Heart right ventricle (tissue), 16 donors: ENCODE measurements around the gene TPSD1. TPM values are rescaled to one million over a fixed set of nuclear protein-coding genes. Genes with fewer than 3 reads are reported as not detected.

Experiments used
- ATAC-seq, 8 donors: fragments of 200-7000 bp; cut with Tn5 transposase; one replicate each; pipeline ENCODE4 v1.9.1; 2020; ENCODE audit warnings: mild to moderate bottlenecking in 8 of 8, moderate library complexity in 8 of 8, moderate number of reproducible peaks in 1 of 8
- DNase-seq, 2 donors: peaks; one replicate each; pipeline ENCODE4 v3.0.0-alpha.2; 2020
- H3K27ac ChIP-seq, 10 donors: fragments of 200-600 bp; sonication (generic) in 2 of 10; one replicate each; pipeline versions ENCODE4 v1.5.0 to v1.8.0; 2020 to 2022; ENCODE audit warnings: mild to moderate bottlenecking in 3 of 10
- H3K27me3 ChIP-seq, 7 donors: fragments of 200-600 bp; one replicate each; pipeline ENCODE4 v1.8.0; 2021 to 2022; ENCODE audit warnings: mild to moderate bottlenecking in 2 of 7
- H3K36me3 ChIP-seq, 9 donors: fragments of 200-600 bp; sonication (generic) in 1 of 9; one replicate each; pipeline versions ENCODE4 v1.5.0 to v1.8.0; 2020 to 2022; ENCODE audit warnings: mild to moderate bottlenecking in 2 of 9
- H3K4me1 ChIP-seq, 9 donors: fragments of 200-600 bp; sonication (generic) in 1 of 9; one replicate each; pipeline versions ENCODE4 v1.5.0 to v1.8.0; 2020 to 2022; ENCODE audit warnings: mild to moderate bottlenecking in 4 of 9
- H3K4me3 ChIP-seq, 10 donors: fragments of 200-600 bp; sonication (generic) in 2 of 10; one replicate each; pipeline versions ENCODE4 v1.5.0 to v1.8.0; 2020 to 2022; ENCODE audit warnings: mild to moderate bottlenecking in 7 of 10, moderate library complexity in 2 of 10
- H3K9me3 ChIP-seq, 11 donors: fragments of 200-600 bp in 10 of 11; sonication (generic) in 2 of 11; one replicate each; pipeline versions ENCODE4 v1.5.0 to v1.8.0; 2013 to 2022; ENCODE audit warnings: mild to moderate bottlenecking in 2 of 11, control low read depth in 1 of 11, moderate library complexity in 1 of 11
- WGBS, 2 donors: extraction: QIAGEN DNeasy Blood & Tissue Kit; methylation state at CpG; one replicate each; pipeline ENCODE4 v1.1.7; 2013; ENCODE audit warnings: inconsistent platforms in 1 of 2; 5-methylcytosine and 5-hydroxymethylcytosine counted together
- intact Hi-C, 10 donors: fragments of 100-400 bp; cut with DNase I; formaldehyde crosslinking; loops; one replicate each; pipeline versions ENCODE4 v1.11.1 to v1.14.2; 2022
- polyA plus RNA-seq, 2 donors: library from polyadenylated mRNA; stranded (reverse); fragments of 200-250 nt; gene quantifications; one replicate each; pipeline ENCODE4 v1.2.3, GENCODE V29; 2013
- total RNA-seq, 10 donors: library from RNA; stranded (reverse); fragmentation: NEBNext Ultra II Directional in 3 of 10; extraction: Animal tissue kit (Norgen Biotek cat#: 25700) in 3 of 10; gene quantifications; one replicate each; pipeline versions ENCODE4 v1.2.1 to v1.2.4, GENCODE V29; 2021 to 2023
- TF ChIP-seq, protein P1 (sequence below), 9 donors: fragments of 200-600 bp; sonication (generic) in 2 of 9; IDR thresholded peaks; one replicate each; pipeline versions ENCODE4 v1.5.0 to v1.8.0; 2021 to 2022; ENCODE audit warnings: antibody characterized with exemption in 9 of 9, mild to moderate bottlenecking in 5 of 9, moderate library complexity in 1 of 9
- donor health status: Arrhythmogenic right ventricular cardiomyopathy.
- donor health status: ischemic (EF 13 %, LVEDD 7.1; RV severe dilation, severe dysfunction).
- donor health status: healthy with polysubstance abuse.
- donor health status: DM: no; HTN: yes; CAD: no.
- donor health status: DM: no; HTN: no; CAD: no.
- donor health status: ischemic (EF 25% LVEDD 6.9; RV normal size, moderate dysfunction).
- donor health status: ischemic (EF 25% LVEDD 5.7; RV mildly dilated, moderate dysfunction).
- donor health status: healthy.
- donor health status: DM: yes; HTN: yes; CAD: no.
- donor health status: Ischemic cardiomyopathy.
- donor health status: ischemic (EF 35%, LVEDD 5.7; RV mildly dilated, moderate dysfunction).
- donor health status: nonischemic (EF 11% LVEDD 7.7; RV severe dilation, severe dysfunction).
- donor health status: DM: yes; HTN: yes; CAD: no.
- donor health status: PGD.
- donor health status: ischemic (EF 29% LVEDD 5.4; RV normal size, mild dysfunction).
- donor health status: nonischemic (EF 23%, LVEDD 6.1; RV moderate dilation, normal function).

Gene TPSD1
- total and polyA plus RNA-seq, 12 donors, result 0.12 to 0.51 (median 0.33) TPM; not detected in 7

DNA sequence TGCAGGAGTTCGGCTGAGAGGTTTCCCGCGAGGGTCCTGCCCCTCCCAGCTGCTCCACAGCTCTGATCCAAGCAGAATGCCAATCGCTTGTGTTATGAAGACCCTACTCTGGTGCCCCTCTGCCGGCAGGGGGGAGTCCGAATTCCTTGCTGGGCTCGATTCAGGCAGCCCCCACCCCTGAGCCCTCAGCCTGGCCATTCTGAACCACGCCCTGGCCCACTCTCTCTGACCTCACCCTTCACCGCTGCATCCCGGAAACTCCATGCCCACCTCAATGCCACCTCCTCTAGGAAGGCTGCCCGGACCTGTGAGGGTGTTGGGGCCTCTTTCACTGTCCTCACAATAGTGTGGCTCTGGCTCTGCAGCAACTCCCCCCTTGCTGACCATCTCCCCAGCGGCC lies 45.7 kb downstream of the TPSD1 start:
- ATAC-seq (no peak), DNase-seq (no peak)
- intact Hi-C loops, result no loop called here
- H3K27me3 ChIP-seq, result peaks cover 0 to 44% (median 26%) of the 10 kb centered on the region in 7 donors
- H3K27ac ChIP-seq, result no peak overlapping the region
- 77 to 78% methylated on average over 12 of the region's 12 CpGs for WGBS, 2 donors
- H3K9me3 ChIP-seq, result no peaks in the 10 kb centered on the region
- no peaks in the 10 kb centered on the region for H3K36me3 ChIP-seq
- peaks cover 3 to 20% (median 9%) of the 10 kb centered on the region in 9 donors for H3K4me1 ChIP-seq
- H3K4me3 ChIP-seq, result no peak overlapping the region
- TF ChIP-seq, protein P1, sequence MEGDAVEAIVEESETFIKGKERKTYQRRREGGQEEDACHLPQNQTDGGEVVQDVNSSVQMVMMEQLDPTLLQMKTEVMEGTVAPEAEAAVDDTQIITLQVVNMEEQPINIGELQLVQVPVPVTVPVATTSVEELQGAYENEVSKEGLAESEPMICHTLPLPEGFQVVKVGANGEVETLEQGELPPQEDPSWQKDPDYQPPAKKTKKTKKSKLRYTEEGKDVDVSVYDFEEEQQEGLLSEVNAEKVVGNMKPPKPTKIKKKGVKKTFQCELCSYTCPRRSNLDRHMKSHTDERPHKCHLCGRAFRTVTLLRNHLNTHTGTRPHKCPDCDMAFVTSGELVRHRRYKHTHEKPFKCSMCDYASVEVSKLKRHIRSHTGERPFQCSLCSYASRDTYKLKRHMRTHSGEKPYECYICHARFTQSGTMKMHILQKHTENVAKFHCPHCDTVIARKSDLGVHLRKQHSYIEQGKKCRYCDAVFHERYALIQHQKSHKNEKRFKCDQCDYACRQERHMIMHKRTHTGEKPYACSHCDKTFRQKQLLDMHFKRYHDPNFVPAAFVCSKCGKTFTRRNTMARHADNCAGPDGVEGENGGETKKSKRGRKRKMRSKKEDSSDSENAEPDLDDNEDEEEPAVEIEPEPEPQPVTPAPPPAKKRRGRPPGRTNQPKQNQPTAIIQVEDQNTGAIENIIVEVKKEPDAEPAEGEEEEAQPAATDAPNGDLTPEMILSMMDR (IDR thresholded peaks at IDR 0.05), result no peak

DNA sequence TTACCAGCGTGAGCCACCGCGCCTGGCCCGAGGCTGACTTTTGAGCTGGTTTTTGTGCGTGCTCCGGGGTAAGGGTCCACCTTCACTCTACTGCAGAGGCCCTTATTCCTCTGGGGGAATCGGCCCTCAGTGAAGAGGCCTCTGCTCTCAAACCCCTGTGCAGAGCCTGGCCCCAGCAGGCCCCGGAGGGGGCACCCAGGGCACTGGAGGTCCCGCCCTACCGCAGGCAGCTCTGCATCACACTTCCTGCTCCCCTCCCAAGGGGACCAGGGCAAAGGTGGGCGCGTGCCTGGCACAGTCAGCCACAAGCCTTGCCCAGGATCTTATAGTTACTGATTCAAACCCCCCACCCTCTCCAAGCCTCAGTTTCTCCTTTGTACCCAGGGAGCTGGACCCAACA lies 50.0 kb downstream of the TPSD1 start:
- Histone ChIP-seq H3K4me1 (peaks cover 3 to 19% (median 10%) of the 10 kb centered on the region in 9 donors), H3K4me3 (no peak overlapping the region), H3K36me3 (no peaks in the 10 kb centered on the region), H3K27me3 (peaks cover 0 to 16% (median 8%) of the 10 kb centered on the region in 7 donors), H3K27ac (no peak overlapping the region), H3K9me3 (no peaks in the 10 kb centered on the region)
- TF ChIP-seq, protein P1 (IDR thresholded peaks at IDR 0.05), result no peak
- ATAC-seq (no peak), DNase-seq (no peak)
- intact Hi-C loops, result loop anchor here in 1 of 10 donors (5.0 kb wide), 1 partner anchor 46 kb away; the partner anchor contains the start of genes GNPTG and TSR3
- WGBS, 2 donors, result 79 to 82% methylated on average over 12 of the region's 12 CpGs

DNA sequence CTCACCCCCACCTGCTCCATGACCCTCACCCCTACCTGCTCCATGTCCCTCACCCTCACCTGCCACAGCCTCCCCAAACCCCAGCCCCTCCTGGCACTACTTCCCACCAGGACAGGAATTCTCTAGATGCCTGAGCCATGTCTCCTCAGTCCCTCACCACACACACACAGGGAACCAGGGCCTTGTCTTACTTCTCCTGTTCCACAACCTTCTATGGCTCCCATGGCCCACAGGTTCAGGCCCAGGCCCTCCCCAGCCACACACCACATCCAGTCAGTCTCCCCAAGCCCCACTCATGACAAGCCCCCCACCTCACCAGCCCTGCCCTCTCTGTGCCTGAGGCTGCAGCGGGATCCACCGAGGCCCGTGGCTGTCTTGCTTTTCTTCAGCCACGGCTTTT lies 50.5 kb downstream of the TPSD1 start:
- Histone ChIP-seq H3K27me3 (peaks cover 0 to 11% (median 4%) of the 10 kb centered on the region in 7 donors), H3K4me1 (peaks cover 5 to 20% (median 11%) of the 10 kb centered on the region in 9 donors), H3K36me3 (no peaks in the 10 kb centered on the region), H3K27ac (no peak overlapping the region), H3K9me3 (no peaks in the 10 kb centered on the region), H3K4me3 (no peak overlapping the region)
- TF ChIP-seq, protein P1 (IDR thresholded peaks at IDR 0.05), result no peak
- DNase-seq, result no peak
- no peak for ATAC-seq
- intact Hi-C loops, result loop anchor here in 1 of 10 donors (5.0 kb wide), 1 partner anchor 46 kb away; the partner anchor contains the start of genes GNPTG and TSR3
- 63 to 68% methylated on average over 4 of the region's 4 CpGs for WGBS, 2 donors

DNA sequence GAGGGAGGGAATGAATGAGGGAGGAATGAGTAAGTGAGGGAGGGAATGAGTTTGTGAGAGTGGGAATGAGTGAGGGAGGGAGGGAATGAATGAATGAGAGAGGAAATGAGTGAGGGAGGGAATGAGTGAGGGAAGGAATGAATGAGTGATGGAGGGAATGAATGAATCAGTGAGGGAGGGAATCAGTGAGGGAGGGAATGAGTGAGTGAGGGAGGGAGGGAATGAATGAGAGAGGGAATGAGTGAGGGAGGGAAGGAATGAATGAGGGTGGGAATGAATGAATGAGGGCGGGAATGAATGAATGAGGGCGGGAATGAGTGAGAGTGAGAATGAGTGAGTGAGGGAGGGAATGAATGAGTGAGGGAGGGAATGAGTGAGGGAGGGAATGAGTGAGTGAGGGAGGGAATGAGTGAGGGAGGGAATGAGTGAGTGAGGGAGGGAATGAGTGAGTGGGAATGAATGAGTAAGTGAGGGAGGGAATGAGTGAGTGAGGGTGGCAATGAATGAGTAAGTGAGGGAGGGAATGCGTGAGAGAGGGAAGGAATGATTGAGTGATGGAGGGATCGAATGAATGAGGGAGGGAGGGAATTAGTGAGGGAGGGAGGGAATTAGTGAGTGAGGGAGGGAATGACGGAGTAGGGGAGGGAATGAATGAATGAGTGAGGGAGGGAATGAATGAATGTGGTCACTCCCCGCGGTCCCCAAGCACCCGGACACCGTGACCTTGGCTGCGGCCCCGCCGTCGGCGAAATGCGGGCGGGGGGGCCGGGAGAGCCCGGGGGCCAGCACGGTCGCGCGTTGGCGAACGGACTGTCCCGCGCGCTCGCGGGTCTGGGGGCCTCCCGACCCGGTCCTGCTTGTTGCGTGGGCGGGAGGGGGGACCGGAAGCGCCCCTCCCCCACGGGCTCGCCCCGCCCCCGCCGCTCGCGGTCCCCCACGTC lies 52.4 kb downstream of the TPSD1 start:
- Histone ChIP-seq H3K27ac (peak overlapping the region; percentile 96 to 100 (median 99)), H3K9me3 (no peaks in the 10 kb centered on the region), H3K4me1 (peaks cover 21 to 38% (median 30%) of the 10 kb centered on the region in 9 donors), H3K36me3 (peaks cover 0 to 14% (median 0%) of the 10 kb centered on the region in 9 donors), H3K27me3 (no peaks in the 10 kb centered on the region), H3K4me3 (peak overlapping the region; percentile 33 to 93 (median 82))
- ATAC-seq (peak in 3 of 8 donors; percentile 4 to 22 (median 14)), DNase-seq (no peak)
- 5 to 8% methylated on average over 28 to 43 of the region's 43 CpGs for WGBS, 2 donors
- TF ChIP-seq, protein P1 (IDR thresholded peaks at IDR 0.05), result no peak
- intact Hi-C loops, result loop anchor here in 1 of 10 donors (5.0 kb wide), 1 partner anchor 44 kb away; the partner anchor contains the start of genes GNPTG and TSR3

Other genes starting within 250 kb of the TPSD1 start
- 10 to 100 TPM in 3 of 10 donors, 1 to 10 TPM in 7; 2.1 to 32.0 (median 6.5) TPM for gene SSTR5, start 183.3 kb upstream of the TPSD1 start, total RNA-seq
- 1 to 10 TPM in 1 of 2 donors, under 1 TPM in 1; 0.39 to 1.4 TPM for gene SSTR5, start 183.3 kb upstream of the TPSD1 start, polyA plus RNA-seq
- gene C1QTNF8, start 159.8 kb upstream of the TPSD1 start, total RNA-seq, result under 1 TPM in 1 of 10 donors, not detected in 9; 0.15 TPM
- gene C1QTNF8, start 159.8 kb upstream of the TPSD1 start, polyA plus RNA-seq, result not detected
- 1 to 10 TPM; 1.7 to 6.0 (median 2.2) TPM for gene CACNA1H, start 103.0 kb upstream of the TPSD1 start, total RNA-seq
- gene CACNA1H, start 103.0 kb upstream of the TPSD1 start, polyA plus RNA-seq, result 1 to 10 TPM; 7.1 to 8.7 TPM
- gene TPSG1, start 30.8 kb upstream of the TPSD1 start, total RNA-seq, result under 1 TPM in 1 of 10 donors, not detected in 9; 0.37 TPM
- under 1 TPM in 1 of 2 donors, not detected in 1; 0.06 TPM for gene TPSG1, start 30.8 kb upstream of the TPSD1 start, polyA plus RNA-seq
- gene TPSB2, start 25.9 kb upstream of the TPSD1 start, total RNA-seq, result 1 to 10 TPM in 7 of 10 donors, under 1 TPM in 3; 0.33 to 5.2 (median 1.8) TPM
- 1 to 10 TPM; 1.7 to 6.4 TPM for gene TPSB2, start 25.9 kb upstream of the TPSD1 start, polyA plus RNA-seq
- 10 to 100 TPM in 1 of 10 donors, 1 to 10 TPM in 7, under 1 TPM in 2; 0.53 to 11.4 (median 2.2) TPM for gene TPSAB1, start 15.4 kb upstream of the TPSD1 start, total RNA-seq
- gene TPSAB1, start 15.4 kb upstream of the TPSD1 start, polyA plus RNA-seq, result 1 to 10 TPM; 1.5 to 5.8 TPM
- 10 to 100 TPM; 70.6 to 99.8 (median 84.6) TPM for gene UBE2I, start 53.6 kb downstream of the TPSD1 start, total RNA-seq
- 10 to 100 TPM; 63.1 to 76.4 TPM for gene UBE2I, start 53.6 kb downstream of the TPSD1 start, polyA plus RNA-seq
- 1 to 10 TPM in 9 of 10 donors, under 1 TPM in 1; 0.37 to 3.8 (median 2.0) TPM for gene BAIAP3, start 77.6 kb downstream of the TPSD1 start, total RNA-seq
- gene BAIAP3, start 77.6 kb downstream of the TPSD1 start, polyA plus RNA-seq, result 1 to 10 TPM; 1.4 to 6.8 TPM
- gene TSR3, start 95.8 kb downstream of the TPSD1 start, total RNA-seq, result 10 to 100 TPM; 41.5 to 63.6 (median 56.0) TPM
- gene TSR3, start 95.8 kb downstream of the TPSD1 start, polyA plus RNA-seq, result 10 to 100 TPM; 43.7 to 83.4 TPM
- 10 to 100 TPM; 24.8 to 43.4 (median 29.9) TPM for gene GNPTG, start 95.9 kb downstream of the TPSD1 start, total RNA-seq
- 10 to 100 TPM; 44.5 to 56.3 TPM for gene GNPTG, start 95.9 kb downstream of the TPSD1 start, polyA plus RNA-seq
- gene UNKL, start 158.6 kb downstream of the TPSD1 start, total RNA-seq, result 10 to 100 TPM in 7 of 10 donors, 1 to 10 TPM in 3; 6.8 to 20.4 (median 11.4) TPM
- 10 to 100 TPM in 1 of 2 donors, 1 to 10 TPM in 1; 3.3 to 11.6 TPM for gene UNKL, start 158.6 kb downstream of the TPSD1 start, polyA plus RNA-seq
- 10 to 100 TPM in 9 of 10 donors, 1 to 10 TPM in 1; 7.8 to 14.9 (median 12.5) TPM for gene UQCC4, start 164.7 kb downstream of the TPSD1 start, total RNA-seq
- 10 to 100 TPM in 1 of 2 donors, 1 to 10 TPM in 1; 9.0 to 30.5 TPM for gene UQCC4, start 164.7 kb downstream of the TPSD1 start, polyA plus RNA-seq
- under 1 TPM in 4 of 10 donors, not detected in 6; 0.32 to 0.61 (median 0.47) TPM for gene PERCC1, start 175.0 kb downstream of the TPSD1 start, total RNA-seq
- under 1 TPM; 0.04 to 0.59 TPM for gene PERCC1, start 175.0 kb downstream of the TPSD1 start, polyA plus RNA-seq
- 1 to 10 TPM in 4 of 10 donors, under 1 TPM in 6; 0.17 to 2.7 (median 0.75) TPM for gene CCDC154, start 188.5 kb downstream of the TPSD1 start, total RNA-seq
- gene CCDC154, start 188.5 kb downstream of the TPSD1 start, polyA plus RNA-seq, result 1 to 10 TPM in 1 of 2 donors, under 1 TPM in 1; 0.49 to 5.9 TPM
- gene CLCN7, start 219.0 kb downstream of the TPSD1 start, total RNA-seq, result 10 to 100 TPM; 29.9 to 60.1 (median 35.1) TPM
- gene CLCN7, start 219.0 kb downstream of the TPSD1 start, polyA plus RNA-seq, result 10 to 100 TPM; 29.5 to 60.6 TPM
- not detected for gene PTX4, start 232.9 kb downstream of the TPSD1 start, total RNA-seq
- gene PTX4, start 232.9 kb downstream of the TPSD1 start, polyA plus RNA-seq, result not detected
- 10 to 100 TPM; 14.5 to 22.0 (median 19.7) TPM for gene TELO2, start 237.3 kb downstream of the TPSD1 start, total RNA-seq
- gene TELO2, start 237.3 kb downstream of the TPSD1 start, polyA plus RNA-seq, result 10 to 100 TPM; 27.4 to 50.5 TPM